ENCODE data around the gene CRYBG3. TPM values are rescaled to one million over a fixed set of nuclear protein-coding genes. Genes with fewer than 3 reads are reported as not detected.

CRYBG3 gene
- polyA plus RNA-seq, 1 donor from 2014 or later, result 1.3 TPM

- Histone ChIP-seq H3K27me3 (ENCODE audit: insufficient read depth, low read depth, low read length) (no peaks in the 10 kb centered on the region), H3K27ac (ENCODE audit: low read length) (no peak overlapping the region), H3K4me2 (ENCODE audit: low read length) (no peak overlapping the region), H3K79me2 (replicated peaks; ENCODE audit: insufficient read depth, low read length) (no peaks in the 10 kb centered on the region), H3K9me2 (ENCODE audit: insufficient read depth, low read length) (no peaks in the 10 kb centered on the region), H3K4me3 (ENCODE audit: low read length) (no peak overlapping the region), H3K36me3 (ENCODE audit: insufficient read depth, low read length) (no peaks in the 10 kb centered on the region), H3F3A (ENCODE audit: insufficient read depth, low read length, poor library complexity, severe bottlenecking) (no peaks in the 10 kb centered on the region), H3K9me3 (ENCODE audit: low read length) (no peaks in the 10 kb centered on the region), H4K20me1 (ENCODE audit: insufficient read depth) (no peaks in the 10 kb centered on the region), H3K9ac (ENCODE audit: low read length) (no peak overlapping the region), H2AFZ (ENCODE audit: low read depth, low read length) (no peak overlapping the region)
- TF ChIP-seq SMC3 (conservative IDR thresholded peaks at IDR 0.05; ENCODE audit: poor library complexity) (no peak), MXI1 (conservative IDR thresholded peaks at IDR 0.05; ENCODE audit: poor library complexity, severe bottlenecking) (no peak), POLR2AphosphoS5 (IDR thresholded peaks at IDR 0.05) (no peak), REST (IDR thresholded peaks at IDR 0.05; ENCODE audit: borderline replicate concordance) (no peak), TAF1 (IDR thresholded peaks at IDR 0.05; ENCODE audit: low read depth) (no peak), EZH2 (IDR thresholded peaks at IDR 0.05; ENCODE audit: borderline replicate concordance, insufficient read depth, low read length, poor library complexity, severe bottlenecking) (no peak), CTCF (IDR thresholded peaks at IDR 0.05; ENCODE audit: poor library complexity, severe bottlenecking) (no peak), RAD21 (conservative IDR thresholded peaks at IDR 0.05) (no peak), EP300 (conservative IDR thresholded peaks at IDR 0.05; ENCODE audit: poor library complexity, severe bottlenecking) (no peak)
Measured at GRCh38 chr3:97994328-97994945, 172.6 kb downstream of the CRYBG3 start.

Other genes starting within 250 kb of the CRYBG3 start
- 9.8 and 18.2 TPM in 2 replicates for gene ARL6, start 57.3 kb upstream of the CRYBG3 start, polyA plus RNA-seq
- gene RIOX2, start 150.4 kb downstream of the CRYBG3 start, polyA plus RNA-seq, result 0.32 and 0.48 TPM in 2 replicates
- gene GABRR3, start 213.3 kb downstream of the CRYBG3 start, polyA plus RNA-seq, result not detected in 2 replicates